Measurements from ENCODE around the gene SCTR.
"Not testable (repeated sequence)": the region's sequence is repeated elsewhere in the genome, so short reads cannot be mapped to it uniquely, and the experiment has no call there.

The SCTR gene

GRCh38 chr2:119426801-119427395 is 97.4 kb downstream of the SCTR start:
- DNase-seq: no peak

- DNase-seq: no peak
These were observed 97.9 kb downstream of the SCTR start for GRCh38 chr2:119426396-119426675.

GRCh38 chr2:119425620-119426395 is 98.5 kb downstream of the SCTR start:
- DNase-seq: no peak

- DNase-seq: no peak
These were observed 99.2 kb downstream of the SCTR start for GRCh38 chr2:119425119-119425405.

- DNase-seq: no peak
These were observed 99.8 kb downstream of the SCTR start for GRCh38 chr2:119424284-119425118.

- DNase-seq: no peak
These were observed 100.5 kb downstream of the SCTR start for GRCh38 chr2:119423811-119424210.

- no peak for DNase-seq
These were observed 101.2 kb downstream of the SCTR start for GRCh38 chr2:119423108-119423444.

- no peak for DNase-seq
These were observed 101.7 kb downstream of the SCTR start for GRCh38 chr2:119422360-119423107.

GRCh38 chr2:119421741-119422140 is 102.5 kb downstream of the SCTR start:
- no peak for DNase-seq

GRCh38 chr2:119421304-119421703 is 103.0 kb downstream of the SCTR start:
- no peak for DNase-seq

- DNase-seq: no peak
These were observed 104.3 kb downstream of the SCTR start for GRCh38 chr2:119419803-119420508.

GRCh38 chr2:119419065-119419464 is 105.2 kb downstream of the SCTR start:
- DNase-seq: no peak

- no peak for DNase-seq
These were observed 106.4 kb downstream of the SCTR start for GRCh38 chr2:119417908-119418307.

- DNase-seq: no peak
These were observed 107.9 kb downstream of the SCTR start for GRCh38 chr2:119416299-119416923.

- no peak for DNase-seq
These were observed 108.7 kb downstream of the SCTR start for GRCh38 chr2:119415630-119416029.

GRCh38 chr2:119414894-119415293 is 109.4 kb downstream of the SCTR start:
- no peak for DNase-seq

- no peak for DNase-seq
These were observed 114.8 kb downstream of the SCTR start for GRCh38 chr2:119409506-119409905.

GRCh38 chr2:119408221-119408619 is 116.1 kb downstream of the SCTR start:
- no peak for DNase-seq

- DNase-seq: peak; percentile 46
These were observed 116.7 kb downstream of the SCTR start for GRCh38 chr2:119407430-119408220.

- no peak for DNase-seq
These were observed 119.1 kb downstream of the SCTR start for GRCh38 chr2:119405151-119405550.

GRCh38 chr2:119403618-119404017 is 120.7 kb downstream of the SCTR start:
- DNase-seq: not testable (repeated sequence)
